HG03378 (cell line): ENCODE results near the gene IFFO2.

Source experiments
- ATAC-seq: cut with Tn5 transposase; IDR thresholded peaks from one replicate; pipeline ENCODE4 v1.9.1; 2021; ENCODE audit warnings: mild to moderate bottlenecking, moderate library complexity; ENCODE audit not compliant: unreplicated experiment

IFFO2 gene

GRCh38 chr1:18972991-18973390 lies 16.5 kb upstream of the IFFO2 start:
- no peak for ATAC-seq

GRCh38 chr1:18972531-18972930 lies 16.1 kb upstream of the IFFO2 start:
- ATAC-seq = no peak

- no peak for ATAC-seq
Observed at GRCh38 chr1:18970762-18971161, 14.3 kb upstream of the IFFO2 start.

- ATAC-seq = no peak
Observed at GRCh38 chr1:18970358-18970757, 13.9 kb upstream of the IFFO2 start.

GRCh38 chr1:18967066-18967690 lies 10.7 kb upstream of the IFFO2 start:
- ATAC-seq = no peak

GRCh38 chr1:18965206-18966173 lies 9.0 kb upstream of the IFFO2 start:
- no peak for ATAC-seq

GRCh38 chr1:18963968-18964367 lies 7.5 kb upstream of the IFFO2 start:
- ATAC-seq = no peak

- no peak for ATAC-seq
Observed at GRCh38 chr1:18962855-18963737, 6.6 kb upstream of the IFFO2 start.

- ATAC-seq = no peak
Observed at GRCh38 chr1:18962121-18962721, 5.7 kb upstream of the IFFO2 start.

GRCh38 chr1:18960821-18961220 lies 4.3 kb upstream of the IFFO2 start:
- no peak for ATAC-seq

- ATAC-seq = no peak
Observed at GRCh38 chr1:18960409-18960808, 3.9 kb upstream of the IFFO2 start.

GRCh38 chr1:18959591-18959990 lies 3.1 kb upstream of the IFFO2 start:
- no peak for ATAC-seq

GRCh38 chr1:18957532-18958300 lies 1.2 kb upstream of the IFFO2 start:
- ATAC-seq = no peak

- ATAC-seq = no peak
Observed at GRCh38 chr1:18957136-18957521, 653 bp upstream of the IFFO2 start.

- no peak for ATAC-seq
Observed at GRCh38 chr1:18955441-18956192, 859 bp downstream of the IFFO2 start.

- ATAC-seq = no peak
Observed at GRCh38 chr1:18955131-18955440, 1.4 kb downstream of the IFFO2 start.

- ATAC-seq = no peak
Observed at GRCh38 chr1:18954270-18955071, 2.0 kb downstream of the IFFO2 start.

- no peak for ATAC-seq
Observed at GRCh38 chr1:18953731-18954231, 2.7 kb downstream of the IFFO2 start.
